GM18909 (cell line): Measurements from ENCODE around the gene ME1.
"Not testable (repeated sequence)": the region's sequence is repeated elsewhere in the genome, so short reads cannot be mapped to it uniquely, and the experiment has no call there.

Experiments used
- ATAC-seq: cut with Tn5 transposase; IDR thresholded peaks from one replicate; pipeline ENCODE4 v1.9.1; 2021; ENCODE audit warnings: mild to moderate bottlenecking; ENCODE audit not compliant: unreplicated experiment, poor library complexity

Gene ME1

GRCh38 chr6:83270971-83271719, 159.7 kb downstream of the ME1 start:
- peak; percentile 65 for ATAC-seq

DNA sequence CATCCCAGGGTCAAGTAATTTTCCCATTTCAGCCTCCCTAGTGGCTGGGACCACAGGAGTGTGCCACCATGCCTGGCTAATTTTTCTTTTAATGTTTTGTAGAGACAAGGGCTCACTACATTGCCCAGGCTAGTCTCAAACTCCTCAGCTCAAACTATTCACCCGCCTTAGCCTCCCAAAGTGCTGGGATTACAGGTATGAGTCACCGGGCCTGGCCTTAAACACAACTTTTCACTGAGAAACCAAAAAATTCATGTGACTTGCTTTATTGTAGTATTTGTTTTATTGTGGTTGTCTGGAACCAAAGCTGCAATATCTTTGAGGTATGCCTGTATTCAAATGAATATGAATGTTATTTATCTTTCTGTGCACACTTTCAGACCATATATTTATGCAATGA, 165.5 kb downstream of the ME1 start:
- ATAC-seq, result no peak

DNA sequence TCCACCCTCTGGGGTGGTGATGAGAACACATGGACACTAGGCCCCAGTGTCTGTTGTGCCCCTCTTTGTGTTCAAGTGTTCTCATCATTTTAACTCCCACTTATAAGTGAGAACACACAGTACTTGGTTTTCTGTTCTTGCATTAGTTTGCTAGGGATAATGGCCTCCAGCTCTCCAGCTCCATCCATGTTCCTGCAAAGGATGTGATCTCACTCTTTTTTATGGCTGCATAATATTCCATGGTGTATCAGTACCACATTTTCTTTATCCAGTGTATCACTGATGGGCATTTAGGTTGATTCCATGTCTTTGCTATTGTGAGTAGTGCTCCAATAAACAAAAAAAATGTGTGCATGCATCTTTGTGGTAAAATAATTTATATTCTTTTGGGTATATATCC, 170.3 kb downstream of the ME1 start:
- ATAC-seq, result no peak

DNA sequence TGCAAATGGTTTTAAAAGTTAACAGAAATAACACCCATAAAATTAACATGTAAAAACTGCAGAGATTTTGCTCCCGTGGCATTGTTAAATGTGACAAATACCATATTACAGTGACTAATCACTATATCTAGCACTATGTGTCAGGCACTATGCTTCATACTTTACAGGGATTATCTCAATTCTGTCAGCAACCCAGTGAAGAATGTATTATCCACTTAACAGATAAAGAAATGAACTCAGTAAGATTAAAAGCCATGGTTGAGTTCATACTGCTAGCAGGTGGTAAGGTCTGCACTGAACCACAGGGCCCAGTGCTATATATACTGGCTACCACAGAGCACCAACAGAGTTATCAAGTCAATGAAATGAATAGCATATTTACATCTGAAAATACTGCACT, 172.3 kb downstream of the ME1 start:
- no peak for ATAC-seq

- no peak for ATAC-seq
Measured at GRCh38 chr6:83257791-83258190, 173.1 kb downstream of the ME1 start.

DNA sequence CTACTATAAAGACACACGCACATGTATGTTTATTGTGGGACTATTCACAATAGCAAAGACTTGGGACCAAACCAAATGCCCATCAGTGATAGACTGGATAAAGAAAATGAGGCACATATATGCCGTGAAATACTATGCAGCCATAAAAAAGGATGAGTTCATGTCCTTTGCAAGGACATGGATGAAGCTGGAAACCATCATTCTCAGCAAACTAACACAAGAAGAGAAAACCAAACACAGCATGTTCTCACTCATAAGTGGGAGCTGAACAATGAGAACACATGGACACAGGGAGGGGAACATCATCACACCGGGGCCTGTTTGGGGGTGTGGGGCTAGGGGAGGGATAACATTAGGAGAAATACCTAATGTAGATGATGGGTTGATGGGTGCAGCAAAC, 174.1 kb downstream of the ME1 start:
- ATAC-seq, result not testable (repeated sequence)

DNA sequence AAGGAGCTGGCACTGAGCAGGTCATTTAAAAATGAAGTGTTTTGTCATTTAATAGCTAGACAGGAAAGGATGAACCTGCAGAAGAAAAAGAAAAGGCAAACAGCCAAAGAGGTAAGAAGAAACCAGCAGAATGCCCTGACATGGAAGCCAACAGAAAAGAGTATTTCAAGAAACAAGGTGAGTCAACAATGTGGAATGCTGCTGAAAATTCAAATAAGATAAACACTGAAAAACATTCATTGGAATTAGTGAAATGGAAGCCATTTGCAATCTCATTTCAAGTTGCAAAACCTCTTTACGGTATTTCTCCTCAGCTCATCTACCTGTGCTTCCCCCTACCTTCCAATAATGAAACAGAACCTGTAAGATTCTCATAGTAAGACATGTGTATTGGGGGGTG, 178.1 kb downstream of the ME1 start:
- no peak for ATAC-seq

- ATAC-seq, result no peak
Measured at GRCh38 chr6:83250235-83250634, 180.6 kb downstream of the ME1 start.

DNA sequence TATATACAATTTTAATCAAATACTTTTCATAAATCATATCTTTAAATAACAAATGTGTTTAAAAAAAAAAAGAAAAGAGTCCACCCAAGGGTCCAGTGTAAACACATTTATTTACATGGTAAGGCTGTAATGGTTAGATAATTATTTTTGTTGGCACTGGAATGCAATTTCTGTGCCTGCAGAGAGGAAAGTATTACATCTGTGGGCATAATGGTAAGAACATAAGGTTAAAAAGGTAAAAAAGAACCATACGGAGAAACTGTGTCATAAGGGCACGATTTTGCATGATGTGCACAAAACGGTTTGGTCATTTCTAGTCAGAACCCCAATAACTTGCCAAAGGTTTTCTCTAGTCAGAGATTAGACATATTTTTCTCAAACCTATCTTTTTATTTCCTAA, 183.4 kb downstream of the ME1 start:
- no peak for ATAC-seq

- no peak for ATAC-seq
Measured at GRCh38 chr6:83231146-83231545, 199.7 kb downstream of the ME1 start.

GRCh38 chr6:83226517-83226916, 204.3 kb downstream of the ME1 start:
- no peak for ATAC-seq

- no peak for ATAC-seq
Measured at GRCh38 chr6:83221889-83222479, 208.9 kb downstream of the ME1 start.

GRCh38 chr6:83221276-83221675, 209.6 kb downstream of the ME1 start:
- ATAC-seq, result no peak

DNA sequence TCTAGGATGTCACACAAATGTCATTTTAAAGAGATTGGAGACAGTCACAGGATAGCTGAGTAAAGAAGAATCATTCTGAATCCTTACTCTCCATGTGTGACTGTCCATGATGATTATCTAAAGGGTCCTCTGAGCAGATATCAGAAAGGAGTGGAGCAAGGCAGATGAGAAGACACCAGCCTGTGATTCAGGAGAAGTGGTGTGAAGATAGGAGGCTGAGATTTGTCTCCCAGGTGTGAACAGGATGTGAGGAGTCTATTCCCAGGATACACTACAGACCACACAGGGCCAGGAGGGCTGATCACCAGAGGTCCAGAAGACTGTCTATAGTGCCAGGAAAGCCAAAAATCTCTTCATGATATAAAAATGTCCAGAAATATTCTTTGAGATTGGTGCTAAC, 210.7 kb downstream of the ME1 start:
- no peak for ATAC-seq

GRCh38 chr6:83218646-83219045, 212.2 kb downstream of the ME1 start:
- ATAC-seq, result no peak

DNA sequence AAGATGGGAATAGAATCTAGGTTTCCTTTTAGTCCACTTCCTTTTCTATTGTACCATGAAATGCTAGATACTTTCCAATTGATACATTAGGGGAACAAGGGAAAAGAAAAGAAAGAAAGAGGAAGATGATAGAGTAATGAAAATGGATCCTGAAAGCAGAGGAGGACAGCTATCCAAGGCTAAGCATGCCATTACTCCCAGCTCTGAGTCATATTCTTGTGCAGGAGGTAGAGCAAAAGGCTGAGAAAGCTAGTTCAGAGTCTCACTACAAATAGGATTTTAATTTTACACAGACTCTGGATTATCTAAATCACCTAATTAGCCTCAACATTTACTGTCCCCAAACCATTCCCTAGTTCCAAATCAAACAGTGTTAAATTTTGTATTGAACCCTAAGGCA, 214.0 kb downstream of the ME1 start:
- ATAC-seq, result no peak

GRCh38 chr6:83215131-83216047, 215.5 kb downstream of the ME1 start:
- peak; percentile 100 for ATAC-seq

DNA sequence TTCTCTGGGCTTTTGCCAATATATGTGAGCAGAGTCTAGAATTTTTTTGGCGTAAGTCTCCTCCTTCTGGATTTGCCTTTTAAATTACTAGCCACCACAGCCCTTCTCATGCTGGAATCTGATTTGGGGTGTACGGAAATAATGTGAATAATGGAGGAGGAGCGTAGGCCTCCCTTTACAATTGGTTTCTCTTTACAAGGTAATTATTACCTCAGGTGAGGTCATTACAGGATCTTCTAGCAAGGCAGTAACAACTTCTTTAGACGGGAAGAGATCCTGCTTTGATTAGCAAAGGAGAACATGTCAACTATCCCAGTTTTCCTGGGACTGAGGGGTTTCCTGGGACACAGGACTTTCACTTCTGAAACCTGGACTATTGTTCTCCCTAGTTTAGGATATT, 228.8 kb downstream of the ME1 start:
- no peak for ATAC-seq

DNA sequence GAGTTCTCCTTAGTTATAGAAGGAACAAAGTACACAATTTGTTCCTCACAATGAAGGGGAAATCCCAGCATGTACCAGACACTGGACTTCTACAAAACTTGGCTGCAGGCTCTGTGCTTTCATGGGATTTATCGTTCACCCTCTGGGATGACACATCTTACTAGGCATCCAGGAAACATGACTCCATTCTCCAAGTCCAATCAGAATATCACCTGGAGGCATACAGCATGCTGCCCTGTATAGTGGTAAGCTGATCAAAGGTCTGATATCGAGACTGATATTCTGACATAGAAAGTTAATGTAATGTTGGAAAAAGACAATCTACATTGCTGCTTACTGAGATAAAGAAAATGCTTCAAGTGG, 231.0 kb downstream of the ME1 start:
- peak; percentile 7 for ATAC-seq

DNA sequence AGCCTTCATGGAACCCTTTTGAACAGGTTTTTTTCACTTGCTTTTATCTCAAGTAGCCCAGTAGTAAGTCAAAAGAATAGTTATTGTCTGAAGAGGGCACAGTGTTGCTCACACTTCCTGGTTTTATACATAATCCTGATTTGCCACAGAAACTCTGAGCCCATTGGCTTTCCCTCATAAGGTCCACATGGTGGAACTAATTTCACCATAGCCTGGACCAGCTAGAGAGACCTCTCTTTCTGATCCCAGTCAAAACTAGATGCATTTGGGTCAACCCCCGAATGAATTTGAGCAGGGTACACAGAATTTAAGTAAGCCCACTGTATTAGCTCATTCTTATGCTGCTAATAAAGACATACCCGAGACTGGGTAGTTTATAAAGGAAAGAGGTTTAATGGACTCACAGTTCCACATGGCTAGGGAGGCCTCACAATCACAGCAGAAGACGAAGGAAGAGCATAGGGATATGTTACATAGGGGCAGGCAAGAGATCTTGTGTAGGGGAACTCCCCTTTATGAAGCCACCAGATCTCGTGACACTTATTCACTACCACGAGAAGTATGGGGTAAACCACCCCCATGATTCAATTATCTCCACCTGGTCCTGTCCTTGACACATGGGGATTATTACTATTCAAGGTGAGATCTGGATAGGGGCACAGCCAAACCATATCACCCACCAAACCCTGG, 231.5 kb downstream of the ME1 start:
- ATAC-seq, result peak; percentile 65
